GM23338 (cell line): ENCODE measurements around the gene FADD. TPM values are rescaled to one million over a fixed set of nuclear protein-coding genes. Genes with fewer than 3 reads are reported as not detected.

ENCODE experiments used
- ATAC-seq: fragments of 200-7000 bp; cut with Tn5 transposase; 3 replicates; pipeline ENCODE4 v1.9.1; 2020
- DNase-seq: peaks from one replicate; pipeline ENCODE4 v3.0.0-alpha.2; 2015; ENCODE audit warnings: low spot score
- H2AFZ ChIP-seq: fragments of 200-600 bp; sonication (generic); 2 replicates; pipeline ENCODE4 v1.8.0; 2016; ENCODE audit warnings: antibody characterized with exemption, mild to moderate bottlenecking, moderate library complexity
- H3F3A ChIP-seq: fragments of 200-600 bp; sonication (generic); replicated peaks from 2 replicates; pipeline ENCODE4 v1.8.0; 2017; ENCODE audit warnings: antibody characterized with exemption, mixed run types, low read depth
- H3K27ac ChIP-seq: fragments of 200-600 bp; sonication (generic); 2 replicates; pipeline ENCODE4 v1.6.1; 2016; ENCODE audit warnings: low read depth
- H3K27me3 ChIP-seq: fragments of 200-600 bp; sonication (generic); 2 replicates; pipeline ENCODE4 v1.8.0; 2016; ENCODE audit warnings: mild to moderate bottlenecking, mixed run types, moderate library complexity; ENCODE audit not compliant: insufficient read depth
- H3K36me3 ChIP-seq: fragments of 200-600 bp; sonication (generic); 2 replicates; pipeline ENCODE4 v1.8.0; 2016; ENCODE audit warnings: mild to moderate bottlenecking; ENCODE audit not compliant: insufficient read depth
- H3K4me1 ChIP-seq: fragments of 200-600 bp; sonication (generic); 2 replicates; pipeline ENCODE4 v1.8.0; 2016; ENCODE audit warnings: mild to moderate bottlenecking, moderate library complexity; ENCODE audit not compliant: insufficient read depth
- H3K4me2 ChIP-seq: fragments of 200-600 bp; sonication (generic); 2 replicates; pipeline ENCODE4 v1.7.1; 2017; ENCODE audit warnings: mixed run types
- H3K4me3 ChIP-seq: fragments of 200-600 bp; sonication (generic); 2 replicates; pipeline ENCODE4 v1.6.1; 2016; ENCODE audit warnings: mixed run types
- H3K79me2 ChIP-seq: fragments of 200-600 bp; sonication (generic); replicated peaks from 2 replicates; pipeline ENCODE4 v1.8.0; 2017; ENCODE audit warnings: mild to moderate bottlenecking; ENCODE audit not compliant: insufficient read depth
- H3K9me2 ChIP-seq: fragments of 200-600 bp; sonication (generic); 2 replicates; pipeline ENCODE4 v1.8.0; 2017; ENCODE audit not compliant: insufficient read depth
- H4K20me1 ChIP-seq: fragments of 200-600 bp; sonication (generic); replicated peaks from 2 replicates; pipeline ENCODE4 v1.8.0; 2017; ENCODE audit warnings: mild to moderate bottlenecking; ENCODE audit not compliant: insufficient read depth
- H3K27ac Mint-ChIP-seq: 2 replicates; pipeline ENCODE4 v1.8.0; 2020; ENCODE audit warnings: inconsistent platforms, mild to moderate bottlenecking, moderate library complexity, mixed read lengths
- H3K27me3 Mint-ChIP-seq: 3 replicates; pipeline ENCODE4 v1.8.0; 2022; ENCODE audit warnings: low read depth, mild to moderate bottlenecking, moderate library complexity, mixed read lengths, inconsistent platforms; ENCODE audit not compliant: insufficient read depth, poor library complexity
- H3K36me3 Mint-ChIP-seq: 3 replicates; pipeline ENCODE4 v1.8.0; 2021; ENCODE audit warnings: low read depth, mild to moderate bottlenecking, inconsistent platforms, moderate library complexity, mixed read lengths
- H3K4me1 Mint-ChIP-seq: 3 replicates; pipeline ENCODE4 v1.8.0; 2020; ENCODE audit warnings: mild to moderate bottlenecking, inconsistent platforms, mixed read lengths
- H3K4me3 Mint-ChIP-seq: 3 replicates; pipeline ENCODE4 v1.8.0; 2021; ENCODE audit warnings: moderate library complexity, mild to moderate bottlenecking, inconsistent platforms, mixed read lengths
- H3K9me3 Mint-ChIP-seq: 3 replicates; pipeline ENCODE4 v1.8.0; 2020; ENCODE audit warnings: moderate library complexity, mild to moderate bottlenecking, inconsistent platforms, mixed read lengths
- CREB1 ChIP-seq: fragments of 250-450 bp; sonication (Bioruptor Pico); IDR thresholded peaks from 2 replicates; pipeline ENCODE4 v1.5.0; 2020; ENCODE audit warnings: low read depth, mild to moderate bottlenecking, moderate library complexity
- ETS1 ChIP-seq: IDR thresholded peaks from 2 replicates; pipeline ENCODE4 v1.6.1; 2016; ENCODE audit warnings: antibody characterized with exemption
- EZH2 ChIP-seq: fragments of 200-600 bp; sonication (generic); IDR thresholded peaks from one replicate; pipeline ENCODE4 v1.8.0; 2017; ENCODE audit warnings: antibody characterized with exemption, mild to moderate bottlenecking, low read depth; ENCODE audit not compliant: unreplicated experiment
- EZH2phosphoT487 ChIP-seq: fragments of 200-600 bp; sonication (generic); IDR thresholded peaks from one replicate; pipeline ENCODE4 v1.8.1; 2018; ENCODE audit warnings: antibody characterized with exemption; ENCODE audit not compliant: unreplicated experiment
- REST ChIP-seq: IDR thresholded peaks from one replicate; pipeline ENCODE4 v1.6.1; 2018; ENCODE audit warnings: antibody characterized with exemption; ENCODE audit not compliant: unreplicated experiment
- STAT1 ChIP-seq: IDR thresholded peaks from one replicate; pipeline ENCODE4 v1.6.1; 2016; ENCODE audit warnings: antibody characterized with exemption; ENCODE audit not compliant: unreplicated experiment
- ZNF114 ChIP-seq: fragments of 250-450 bp; sonication (Bioruptor Pico); IDR thresholded peaks from 2 replicates; pipeline ENCODE4 v1.5.0; 2020; ENCODE audit warnings: mild to moderate bottlenecking, moderate library complexity
- ZNF462 ChIP-seq: fragments of 250-450 bp; sonication (Bioruptor Pico); IDR thresholded peaks from 2 replicates; pipeline ENCODE4 v1.5.0; 2020; ENCODE audit warnings: mild to moderate bottlenecking, moderate library complexity
- polyA plus RNA-seq: library from polyadenylated mRNA; unstranded; fragments of >200 nt; fragmentation: Nextera tagmentation; extraction: Ambion mirVana; gene quantifications from 2 replicates; pipeline ENCODE4 v1.2.1, GENCODE V29; 2016
- total RNA-seq: library from RNA; depleted of rRNA; stranded (reverse); fragments of >200 nt; shearing (Covaris generic); gene quantifications from 2 replicates; pipeline ENCODE4 v1.2.3, GENCODE V29; 2014

The FADD gene
- total and polyA plus RNA-seq, 2 experiments from 2014 or later: 19.7 to 65.8 TPM

- no peak for ATAC-seq
These were observed 52.5 kb downstream of the FADD start for GRCh38 chr11:70255477-70256116.

More at GRCh38 chr11:70255477-70256116, 52.5 kb downstream of the FADD start:
- Mint-ChIP-seq H3K36me3 (no peaks in the 10 kb centered on the region), H3K4me3 (no peak overlapping the region), H3K4me1 (peaks cover 3% of the 10 kb centered on the region), H3K9me3 (no peaks in the 10 kb centered on the region), H3K27ac (no peak overlapping the region), H3K27me3 (peaks cover 9% of the 10 kb centered on the region)
- Histone ChIP-seq H3K9me2 (no peaks in the 10 kb centered on the region), H3K4me3 (no peak overlapping the region), H3K4me2 (no peak overlapping the region), H4K20me1 (no peaks in the 10 kb centered on the region), H3K36me3 (no peaks in the 10 kb centered on the region), H3K27ac (no peak overlapping the region), H3K4me1 (no peaks in the 10 kb centered on the region), H3F3A (no peaks in the 10 kb centered on the region), H3K79me2 (no peaks in the 10 kb centered on the region), H3K27me3 (no peaks in the 10 kb centered on the region), H2AFZ (peak overlapping the region; percentile 59; the same call in 1 of the 2 replicates)
- no peak for TF ChIP-seq ETS1
- TF ChIP-seq ZNF114 (CRISPR knock-in tag): no peak
- TF ChIP-seq EZH2: no peak
- no peak for TF ChIP-seq STAT1
- TF ChIP-seq EZH2phosphoT487: no peak
- no peak for TF ChIP-seq CREB1 (CRISPR knock-in tag)
- TF ChIP-seq ZNF462 (CRISPR knock-in tag): no peak
- no peak for TF ChIP-seq REST
- DNase-seq: no peak
